ENCODE data around the gene LPGAT1.

GRCh38 chr1:211781260-211781659 is 49.3 kb downstream of the LPGAT1 start:
- TF ChIP-seq POLR2A (IDR thresholded peaks at IDR 0.05; ENCODE audit: low read depth) (no peak), CTCF (IDR thresholded peaks at IDR 0.05) (no peak), POLR2AphosphoS5 (IDR thresholded peaks at IDR 0.05) (no peak), EP300 (IDR thresholded peaks at IDR 0.05) (no peak)

Measured in esophagus muscularis mucosa (tissue), 4 donors.